Activated CD8-positive, alpha-beta T cell treated with anti-CD3 and anti-CD28 coated beads for 36 hours (primary cell): ENCODE results near the gene DPH5. TPM values are rescaled to one million over a fixed set of nuclear protein-coding genes. Genes with fewer than 3 reads are reported as not detected.

Experiments
- ATAC-seq: fragments of 200-7000 bp; cut with Tn5 transposase; one replicate; pipeline ENCODE4 v1.10.0; 2021; ENCODE audit warnings: mild to moderate bottlenecking, moderate library complexity
- CTCF ChIA-PET: fragments of 350-600 bp; sonication (Branson Sonifier 250); formaldehyde crosslinking; loops from one replicate; lab custom pipeline; 2021; ENCODE audit warnings: antibody characterized with exemption; lab: Charles Lee
- POLR2A ChIA-PET: fragments of 350-600 bp; sonication (Branson Sonifier 250); formaldehyde crosslinking; loops from one replicate; lab custom pipeline; 2021; ENCODE audit warnings: antibody characterized with exemption; lab: Charles Lee
- DNase-seq: peaks from one replicate; pipeline ENCODE4 v3.0.0-alpha.2; 2020
- H3K27ac Mint-ChIP-seq: one replicate; pipeline ENCODE4 v1.8.0; 2021; ENCODE audit warnings: mild to moderate bottlenecking, mixed read lengths
- H3K27me3 Mint-ChIP-seq: one replicate; pipeline ENCODE4 v1.8.0; 2021; ENCODE audit warnings: mixed read lengths
- H3K36me3 Mint-ChIP-seq: one replicate; pipeline ENCODE4 v1.8.0; 2021; ENCODE audit warnings: low read depth, mixed read lengths
- H3K4me1 Mint-ChIP-seq: one replicate; pipeline ENCODE4 v1.8.0; 2021; ENCODE audit warnings: low read depth, mixed read lengths
- H3K4me3 Mint-ChIP-seq: one replicate; pipeline ENCODE4 v1.8.0; 2021; ENCODE audit warnings: mild to moderate bottlenecking, moderate library complexity, mixed read lengths
- H3K9me3 Mint-ChIP-seq: one replicate; pipeline ENCODE4 v1.8.0; 2021; ENCODE audit warnings: mixed read lengths
- intact Hi-C: fragments of 100-400 bp; cut with micrococcal nuclease; formaldehyde crosslinking; loops from one replicate; pipeline ENCODE4 v1.10.0; 2022
- total RNA-seq, 2 experiments: library from RNA; stranded (reverse); gene quantifications; one replicate each; pipeline ENCODE4 v1.2.3, GENCODE V29; 2021
- TF ChIP-seq, protein P1 (sequence below): fragments of 200-600 bp; IDR thresholded peaks from one replicate; pipeline ENCODE4 v1.8.0; 2022; ENCODE audit warnings: antibody characterized with exemption, mild to moderate bottlenecking

The DPH5 gene
- total RNA-seq, 2 experiments from 2014 or later = 77.3 to 77.4 TPM

DNA sequence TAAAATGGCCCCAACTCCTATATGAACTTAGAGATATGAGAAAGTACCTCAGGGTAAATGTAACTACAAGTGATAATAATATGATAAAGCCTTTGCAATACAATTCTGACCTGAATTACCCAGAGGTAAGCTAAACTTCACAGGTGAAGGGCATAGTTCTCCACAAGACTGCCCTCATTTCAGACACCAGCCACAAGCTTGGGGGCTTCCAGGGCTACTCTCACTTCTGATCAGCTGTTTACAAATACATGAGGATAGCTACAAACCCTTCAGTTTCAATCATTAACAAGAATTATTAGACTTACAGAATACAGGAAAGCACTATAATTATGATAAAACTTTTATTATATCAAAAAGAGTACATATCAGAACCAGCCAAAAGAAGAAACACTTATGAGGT is 18.7 kb upstream of the DPH5 start:
- ATAC-seq = no peak
- CTCF ChIA-PET = interaction anchor here (1.0 kb wide), 1 partner anchor 39 kb away, joined by 3 read pairs; no protein-coding TSS in a partner anchor
- no peak overlapping the region for H3K4me3 Mint-ChIP-seq
- POLR2A ChIA-PET = interaction anchor here (0.6 kb wide), 1 partner anchor 629 kb away, joined by 4 read pairs; no protein-coding TSS in a partner anchor
- DNase-seq = no peak
- H3K9me3 Mint-ChIP-seq = peaks cover 13% of the 10 kb centered on the region
- H3K27me3 Mint-ChIP-seq = no peaks in the 10 kb centered on the region
- no peak overlapping the region for H3K27ac Mint-ChIP-seq
- intact Hi-C loops = no loop called here
- H3K36me3 Mint-ChIP-seq = peaks cover 18% of the 10 kb centered on the region
- TF ChIP-seq, protein P1, sequence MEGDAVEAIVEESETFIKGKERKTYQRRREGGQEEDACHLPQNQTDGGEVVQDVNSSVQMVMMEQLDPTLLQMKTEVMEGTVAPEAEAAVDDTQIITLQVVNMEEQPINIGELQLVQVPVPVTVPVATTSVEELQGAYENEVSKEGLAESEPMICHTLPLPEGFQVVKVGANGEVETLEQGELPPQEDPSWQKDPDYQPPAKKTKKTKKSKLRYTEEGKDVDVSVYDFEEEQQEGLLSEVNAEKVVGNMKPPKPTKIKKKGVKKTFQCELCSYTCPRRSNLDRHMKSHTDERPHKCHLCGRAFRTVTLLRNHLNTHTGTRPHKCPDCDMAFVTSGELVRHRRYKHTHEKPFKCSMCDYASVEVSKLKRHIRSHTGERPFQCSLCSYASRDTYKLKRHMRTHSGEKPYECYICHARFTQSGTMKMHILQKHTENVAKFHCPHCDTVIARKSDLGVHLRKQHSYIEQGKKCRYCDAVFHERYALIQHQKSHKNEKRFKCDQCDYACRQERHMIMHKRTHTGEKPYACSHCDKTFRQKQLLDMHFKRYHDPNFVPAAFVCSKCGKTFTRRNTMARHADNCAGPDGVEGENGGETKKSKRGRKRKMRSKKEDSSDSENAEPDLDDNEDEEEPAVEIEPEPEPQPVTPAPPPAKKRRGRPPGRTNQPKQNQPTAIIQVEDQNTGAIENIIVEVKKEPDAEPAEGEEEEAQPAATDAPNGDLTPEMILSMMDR = no peak
- peaks cover 14% of the 10 kb centered on the region for H3K4me1 Mint-ChIP-seq

DNA sequence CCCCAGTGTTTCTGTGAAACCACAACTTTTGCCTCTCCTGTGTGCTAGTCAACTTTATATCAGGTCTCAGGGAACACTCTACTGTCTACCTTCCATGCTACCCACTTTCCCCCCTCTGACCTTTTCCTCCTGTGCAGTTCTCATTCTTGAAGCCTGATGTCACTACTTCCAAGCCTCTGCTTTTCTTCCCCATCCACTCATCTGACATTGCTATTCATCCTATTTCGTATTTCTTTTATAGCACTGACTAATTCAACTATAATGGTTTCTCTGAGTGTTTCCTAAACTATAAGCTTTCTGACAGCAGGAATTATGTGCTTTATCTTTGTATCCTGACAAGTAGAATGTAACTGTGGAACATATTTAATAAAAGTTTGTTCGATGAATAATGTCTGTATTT is 18.2 kb upstream of the DPH5 start:
- Mint-ChIP-seq H3K27me3 (no peaks in the 10 kb centered on the region), H3K27ac (no peak overlapping the region), H3K4me1 (peaks cover 18% of the 10 kb centered on the region), H3K36me3 (peaks cover 18% of the 10 kb centered on the region), H3K4me3 (no peak overlapping the region), H3K9me3 (peaks cover 16% of the 10 kb centered on the region)
- ChIA-PET POLR2A (no interaction called here), CTCF (no interaction called here)
- TF ChIP-seq, protein P1 = no peak
- DNase-seq = no peak
- peak; percentile 45 for ATAC-seq
- intact Hi-C loops = no loop called here

DNA sequence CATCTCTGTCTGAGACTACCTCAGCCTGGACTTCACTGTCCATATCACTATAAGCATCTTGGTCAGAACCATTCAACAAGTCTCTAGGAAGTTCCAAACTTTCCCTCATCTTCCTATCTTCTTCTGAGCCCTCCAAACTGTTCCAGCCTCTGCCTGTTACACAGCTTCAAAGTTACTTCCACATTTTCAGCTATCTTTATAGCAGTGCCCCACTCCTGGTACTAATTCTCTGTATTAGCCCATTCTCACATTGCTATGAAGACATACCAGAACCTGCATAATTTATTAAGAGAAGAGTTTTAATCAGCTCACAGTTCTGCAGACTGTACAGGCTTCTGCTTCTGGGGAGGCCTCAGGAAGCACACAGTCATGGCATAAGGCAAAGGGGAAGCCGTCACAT is 15.7 kb upstream of the DPH5 start:
- no peak overlapping the region for H3K27ac Mint-ChIP-seq

DNA sequence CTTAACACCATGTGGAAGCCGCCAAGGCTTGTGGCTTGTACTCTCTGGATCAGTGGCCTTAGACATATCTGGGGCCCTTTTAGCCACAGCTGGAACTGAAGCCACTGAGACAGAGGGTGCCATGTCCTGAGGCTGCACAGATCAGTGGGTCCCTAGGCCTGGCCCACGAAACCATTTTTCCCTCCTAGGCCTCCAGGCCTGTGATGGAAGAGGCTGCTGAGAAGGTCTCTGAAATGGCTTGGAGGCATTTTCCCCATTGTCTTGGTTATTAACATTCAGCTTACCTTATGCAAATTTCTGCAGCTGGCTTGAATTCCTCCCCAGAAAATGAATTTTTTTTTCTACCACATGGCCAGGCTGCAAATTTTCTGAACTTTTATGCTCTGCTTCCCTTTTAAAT is 15.1 kb upstream of the DPH5 start:
- H3K36me3 Mint-ChIP-seq = peaks cover 35% of the 10 kb centered on the region
- DNase-seq (no peak), ATAC-seq (no peak)
- intact Hi-C loops = no loop called here
- H3K4me3 Mint-ChIP-seq = no peak overlapping the region
- no peaks in the 10 kb centered on the region for H3K27me3 Mint-ChIP-seq
- H3K9me3 Mint-ChIP-seq = peaks cover 19% of the 10 kb centered on the region
- POLR2A ChIA-PET = interaction anchor here (0.6 to 1.1 kb wide), 2 partner anchors 9 to 226 kb away, joined by 3 read pairs; no protein-coding TSS in a partner anchor
- TF ChIP-seq, protein P1 = no peak
- H3K4me1 Mint-ChIP-seq = peaks cover 34% of the 10 kb centered on the region
- no peak overlapping the region for H3K27ac Mint-ChIP-seq
- CTCF ChIA-PET = interaction anchor here (1.6 kb wide), 1 partner anchor 247 kb away, joined by 4 read pairs; no protein-coding TSS in a partner anchor

More for the DNA sequence above, 15.7 kb upstream of the DPH5 start:
- ATAC-seq (no peak), DNase-seq (no peak)
- no peak overlapping the region for H3K4me3 Mint-ChIP-seq
- H3K9me3 Mint-ChIP-seq = peaks cover 19% of the 10 kb centered on the region
- H3K36me3 Mint-ChIP-seq = peaks cover 36% of the 10 kb centered on the region
- intact Hi-C loops = no loop called here
- ChIA-PET CTCF (interaction anchor here (1.6 kb wide), 1 partner anchor 246 kb away, joined by 4 read pairs; no protein-coding TSS in a partner anchor), POLR2A (interaction anchor here (0.6 kb wide), 1 partner anchor 225 kb away, joined by 3 read pairs; no protein-coding TSS in a partner anchor)
- TF ChIP-seq, protein P1 = no peak
- peaks cover 29% of the 10 kb centered on the region for H3K4me1 Mint-ChIP-seq
- no peaks in the 10 kb centered on the region for H3K27me3 Mint-ChIP-seq

DNA sequence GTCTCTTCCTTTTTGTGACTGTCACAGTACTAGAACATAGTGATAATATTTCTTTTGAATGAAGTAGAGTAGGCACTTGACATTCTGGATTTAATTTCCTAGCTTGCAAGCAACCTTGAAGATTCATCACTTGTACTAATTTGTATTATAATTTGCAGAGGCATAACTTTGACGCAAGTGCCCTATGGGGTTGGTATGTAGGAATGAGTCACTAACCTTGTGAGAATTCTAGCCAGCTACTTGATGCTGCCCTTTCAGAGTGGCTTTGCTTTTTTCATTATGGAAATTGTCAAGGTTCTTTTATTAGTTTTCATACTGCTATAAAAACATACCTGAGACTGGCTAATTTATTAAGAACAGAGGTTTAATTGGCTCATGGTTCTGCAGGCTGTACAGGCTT is 13.7 kb upstream of the DPH5 start:
- DNase-seq = no peak
- TF ChIP-seq, protein P1 = no peak
- peaks cover 28% of the 10 kb centered on the region for H3K36me3 Mint-ChIP-seq
- no peak for ATAC-seq
- H3K9me3 Mint-ChIP-seq = peaks cover 19% of the 10 kb centered on the region
- peaks cover 43% of the 10 kb centered on the region for H3K4me1 Mint-ChIP-seq
- no peaks in the 10 kb centered on the region for H3K27me3 Mint-ChIP-seq
- H3K27ac Mint-ChIP-seq = no peak overlapping the region
- intact Hi-C loops = no loop called here
- POLR2A ChIA-PET = no interaction called here
- CTCF ChIA-PET = no interaction called here
- H3K4me3 Mint-ChIP-seq = no peak overlapping the region
